Neutrophil (primary cell): ENCODE measurements around the gene PREX1.

Experiments
- H3K27ac ChIP-seq: fragments of 200-600 bp; sonication (generic); 2 replicates; pipeline ENCODE4 v1.5.1; 2016; ENCODE audit warnings: mild to moderate bottlenecking, moderate library complexity
- H3K27me3 ChIP-seq: fragments of 200-600 bp; sonication (generic); 2 replicates; pipeline ENCODE4 v1.6.0; 2016; ENCODE audit warnings: mild to moderate bottlenecking
- H3K36me3 ChIP-seq: fragments of 200-600 bp; sonication (generic); 2 replicates; pipeline ENCODE4 v1.5.1; 2017
- H3K4me1 ChIP-seq, 2 experiments: fragments of 200-600 bp in 1 of 2; sonication (generic) in 1 of 2; 1 replicate in 1 of 2; 2 replicates in 1 of 2; pipeline versions ENCODE4 v1.5.1 to v1.6.1; 2013 to 2016; ENCODE audit warnings: low read depth in 1 of 2, low read length in 1 of 2, mild to moderate bottlenecking in 1 of 2, moderate library complexity in 1 of 2; ENCODE audit not compliant: control insufficient read depth in 1 of 2, insufficient read depth in 1 of 2
- H3K4me3 ChIP-seq, 2 experiments: fragments of 200-600 bp in 1 of 2; sonication (generic) in 1 of 2; 1 replicate in 1 of 2; 2 replicates in 1 of 2; pipeline ENCODE4 v1.5.1; 2013 to 2016; ENCODE audit warnings: low read depth in 1 of 2, low read length in 1 of 2, mild to moderate bottlenecking in 1 of 2, moderate library complexity in 1 of 2
- H3K9me3 ChIP-seq: fragments of 200-600 bp; sonication (generic); 2 replicates; pipeline ENCODE4 v1.5.1; 2016
- TF ChIP-seq, protein P1 (sequence below): fragments of 200-600 bp; sonication (generic); IDR thresholded peaks from 2 replicates; pipeline ENCODE4 v1.5.1; 2016; ENCODE audit warnings: antibody characterized with exemption

PREX1 gene

DNA sequence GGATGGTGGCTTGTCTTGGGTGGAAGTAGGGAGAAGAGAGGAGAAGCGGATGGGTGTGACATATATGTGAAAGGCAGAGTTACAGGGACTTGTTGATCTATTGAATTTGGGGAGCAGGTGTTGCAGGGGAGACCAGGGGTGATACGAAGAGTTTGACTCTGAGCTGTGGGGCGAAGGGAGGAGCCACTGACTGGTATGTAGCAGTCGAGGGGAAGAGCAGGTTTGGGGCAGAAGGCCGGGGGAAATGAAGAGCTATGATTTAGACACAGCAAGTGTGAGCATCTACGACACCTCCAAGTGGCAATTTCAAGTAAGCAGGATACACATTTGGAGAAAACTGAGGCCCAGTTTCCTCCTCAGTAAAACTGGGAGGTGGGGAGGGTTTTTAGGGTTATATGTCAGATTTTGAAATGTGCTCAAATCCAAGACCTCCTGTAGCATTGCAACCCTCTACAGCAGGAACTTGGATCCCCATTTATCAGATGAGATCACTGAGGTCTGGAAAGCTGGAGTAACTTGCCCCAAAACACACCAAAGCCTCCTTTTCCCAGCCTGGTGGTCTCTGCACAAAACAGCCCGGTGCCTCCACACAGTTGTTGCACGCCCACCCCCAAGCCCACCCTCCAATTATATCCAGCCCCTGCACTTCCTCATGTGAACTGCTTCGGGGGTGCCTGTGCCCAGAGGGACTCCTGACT is 137.8 kb downstream of the PREX1 start:
- Histone ChIP-seq H3K4me3 (no peak overlapping the region), H3K4me1 (peaks cover 10 to 21% of the 10 kb centered on the region in 2 experiments), H3K27me3 (no peaks in the 10 kb centered on the region), H3K9me3 (no peaks in the 10 kb centered on the region), H3K27ac (no peak overlapping the region), H3K36me3 (peaks cover 100% of the 10 kb centered on the region)
- TF ChIP-seq, protein P1, sequence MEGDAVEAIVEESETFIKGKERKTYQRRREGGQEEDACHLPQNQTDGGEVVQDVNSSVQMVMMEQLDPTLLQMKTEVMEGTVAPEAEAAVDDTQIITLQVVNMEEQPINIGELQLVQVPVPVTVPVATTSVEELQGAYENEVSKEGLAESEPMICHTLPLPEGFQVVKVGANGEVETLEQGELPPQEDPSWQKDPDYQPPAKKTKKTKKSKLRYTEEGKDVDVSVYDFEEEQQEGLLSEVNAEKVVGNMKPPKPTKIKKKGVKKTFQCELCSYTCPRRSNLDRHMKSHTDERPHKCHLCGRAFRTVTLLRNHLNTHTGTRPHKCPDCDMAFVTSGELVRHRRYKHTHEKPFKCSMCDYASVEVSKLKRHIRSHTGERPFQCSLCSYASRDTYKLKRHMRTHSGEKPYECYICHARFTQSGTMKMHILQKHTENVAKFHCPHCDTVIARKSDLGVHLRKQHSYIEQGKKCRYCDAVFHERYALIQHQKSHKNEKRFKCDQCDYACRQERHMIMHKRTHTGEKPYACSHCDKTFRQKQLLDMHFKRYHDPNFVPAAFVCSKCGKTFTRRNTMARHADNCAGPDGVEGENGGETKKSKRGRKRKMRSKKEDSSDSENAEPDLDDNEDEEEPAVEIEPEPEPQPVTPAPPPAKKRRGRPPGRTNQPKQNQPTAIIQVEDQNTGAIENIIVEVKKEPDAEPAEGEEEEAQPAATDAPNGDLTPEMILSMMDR, result no peak

DNA sequence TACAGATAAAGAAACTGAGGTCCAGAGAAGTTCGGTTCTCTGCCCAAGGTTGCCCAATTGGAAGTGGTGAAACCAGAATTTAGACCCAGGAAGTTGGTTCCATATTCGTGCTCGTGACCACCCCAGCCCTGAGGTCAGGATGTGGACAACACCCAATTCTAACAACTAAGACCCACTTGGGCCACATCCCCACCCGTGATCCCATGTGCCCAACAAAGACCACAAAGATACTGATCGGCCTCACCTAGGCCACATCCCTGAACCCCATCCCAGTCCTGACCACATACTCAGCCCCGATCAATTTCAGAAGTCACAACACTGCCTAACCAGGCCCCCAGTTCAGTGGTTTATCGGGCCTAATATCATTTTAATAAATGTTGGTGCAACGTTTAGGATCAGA is 138.4 kb downstream of the PREX1 start:
- Histone ChIP-seq H3K4me3 (no peak overlapping the region), H3K36me3 (peaks cover 100% of the 10 kb centered on the region), H3K27ac (no peak overlapping the region), H3K4me1 (peaks cover 10 to 21% of the 10 kb centered on the region in 2 experiments), H3K9me3 (no peaks in the 10 kb centered on the region), H3K27me3 (no peaks in the 10 kb centered on the region)
- TF ChIP-seq, protein P1, result no peak

DNA sequence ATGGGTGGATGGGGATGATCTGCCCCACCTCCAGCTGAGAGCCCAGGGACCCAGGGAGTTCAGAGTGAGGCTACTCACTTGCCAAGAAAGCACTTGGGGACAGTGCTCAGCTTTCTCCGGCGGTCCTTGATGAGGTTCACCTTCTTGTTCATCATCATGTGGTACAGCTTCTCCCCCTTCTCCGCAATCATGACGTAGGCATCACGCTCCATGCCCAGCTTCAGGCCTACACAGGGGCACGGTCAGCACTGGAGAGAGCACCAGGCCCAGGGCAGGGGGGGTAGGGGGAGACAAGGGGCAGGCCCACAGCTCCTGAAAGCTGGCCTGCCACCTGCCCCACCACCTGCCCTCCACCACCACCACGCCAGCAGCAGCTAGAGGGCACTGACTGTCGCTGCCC is 139.2 kb downstream of the PREX1 start:
- Histone ChIP-seq H3K4me1 (peaks cover 10 to 21% of the 10 kb centered on the region in 2 experiments), H3K27me3 (no peaks in the 10 kb centered on the region), H3K9me3 (no peaks in the 10 kb centered on the region), H3K27ac (peak overlapping the region; percentile 23), H3K4me3 (no peak overlapping the region), H3K36me3 (peaks cover 100% of the 10 kb centered on the region)
- TF ChIP-seq, protein P1, result no peak

DNA sequence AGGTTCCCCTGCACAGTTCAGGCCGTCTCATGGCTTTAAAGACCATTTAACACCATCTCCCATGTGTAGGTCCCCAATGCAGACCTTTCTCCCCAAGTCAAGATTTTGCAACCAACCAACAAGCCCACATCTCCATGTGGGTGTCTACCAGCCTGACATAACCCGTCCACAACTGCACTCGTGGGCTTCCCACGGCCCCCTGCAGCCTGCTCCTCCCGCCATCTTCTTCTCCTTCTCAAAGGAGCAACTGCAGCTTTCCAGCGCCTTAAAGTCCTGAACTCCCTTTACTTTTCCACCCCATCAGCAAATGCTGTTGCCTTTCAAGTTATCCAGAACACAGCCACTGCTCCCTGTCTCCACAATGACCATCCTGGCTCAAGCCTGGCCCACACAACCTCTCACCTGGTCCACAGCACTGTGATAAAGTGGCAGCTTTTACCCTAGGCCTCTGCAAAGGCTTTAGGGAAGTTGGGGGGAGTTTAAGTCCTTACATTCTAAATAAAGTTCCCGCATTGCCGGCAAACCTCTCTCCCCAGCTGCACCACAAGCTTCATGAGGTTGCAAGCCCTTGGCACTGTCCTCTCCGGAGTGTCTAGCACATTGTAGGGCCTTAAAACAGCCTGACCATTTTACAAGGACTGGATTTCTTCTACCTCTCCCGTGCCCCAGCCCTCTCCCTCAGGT is 140.5 kb downstream of the PREX1 start:
- peaks cover 100% of the 10 kb centered on the region for H3K36me3 ChIP-seq
- peaks cover 10 to 21% of the 10 kb centered on the region in 2 experiments for H3K4me1 ChIP-seq
- peak overlapping the region; percentile 47 for H3K27ac ChIP-seq
- TF ChIP-seq, protein P1, result no peak
- H3K9me3 ChIP-seq, result no peaks in the 10 kb centered on the region
- no peak overlapping the region for H3K4me3 ChIP-seq
- H3K27me3 ChIP-seq, result no peaks in the 10 kb centered on the region

DNA sequence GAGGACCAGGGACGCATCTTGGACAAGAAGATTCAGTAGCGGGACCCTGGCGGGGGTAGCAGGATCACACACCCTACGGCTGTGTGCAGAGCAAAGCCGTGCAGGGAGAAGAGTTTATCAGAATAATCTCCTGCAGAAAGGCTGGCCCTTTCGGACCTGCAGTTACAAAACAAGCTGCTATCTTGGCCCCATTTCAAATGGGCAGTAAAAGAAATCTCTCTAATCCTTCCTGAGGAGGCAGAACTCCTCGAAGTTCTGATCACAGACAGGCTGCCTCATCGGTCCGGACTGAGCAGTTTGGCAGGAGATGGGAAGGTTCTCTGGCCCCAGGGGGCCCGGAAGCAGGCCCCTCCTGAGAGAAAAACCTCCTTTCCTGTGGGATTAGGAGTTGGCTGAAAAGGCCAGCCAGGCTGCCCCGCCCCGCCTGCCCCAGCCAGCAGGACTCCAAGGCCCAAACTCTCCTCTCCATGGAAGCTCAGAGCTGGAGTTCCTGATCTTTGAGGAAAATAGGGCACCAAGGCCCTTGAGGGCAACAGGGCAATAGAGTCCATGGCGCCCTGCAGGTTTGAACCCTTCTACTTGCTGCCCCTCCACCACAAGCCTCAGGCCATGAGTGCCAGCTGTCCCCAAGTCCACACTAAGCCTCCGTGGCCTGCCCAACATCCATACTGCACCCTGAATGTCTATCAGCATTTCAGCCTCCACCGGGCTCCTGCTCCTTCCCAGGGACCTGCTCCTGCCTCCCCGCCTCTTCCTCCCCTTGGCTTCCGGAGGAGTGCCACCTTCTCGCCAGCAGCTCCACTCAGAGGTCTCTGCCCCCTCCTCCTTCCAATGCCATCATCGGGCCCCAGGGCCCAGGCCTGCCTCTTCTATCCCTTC is 141.3 kb downstream of the PREX1 start:
- TF ChIP-seq, protein P1, result no peak
- peaks cover 10 to 21% of the 10 kb centered on the region in 2 experiments for H3K4me1 ChIP-seq

More for the DNA sequence above, 141.3 kb downstream of the PREX1 start:
- no peak overlapping the region for H3K4me3 ChIP-seq
- H3K27ac ChIP-seq, result peak overlapping the region; percentile 47
- H3K27me3 ChIP-seq, result no peaks in the 10 kb centered on the region
- H3K36me3 ChIP-seq, result peaks cover 100% of the 10 kb centered on the region
- H3K9me3 ChIP-seq, result no peaks in the 10 kb centered on the region
